MM.1S (cell line): ENCODE results near the gene NPEPL1.

Experiments used
- DNase-seq: peaks from one replicate; pipeline ENCODE4 v3.0.0-alpha.2; 2015
- H2AFZ ChIP-seq: fragments of 300-600 bp; sonication (generic); 2 replicates; pipeline ENCODE4 v1.6.0; 2016; ENCODE audit warnings: antibody characterized with exemption, low read length
- H3F3A ChIP-seq: fragments of 300-600 bp; sonication (generic); 2 replicates; pipeline ENCODE4 v1.6.1; 2016; ENCODE audit warnings: mild to moderate bottlenecking, antibody characterized with exemption, low read length, moderate library complexity, mixed read lengths; ENCODE audit not compliant: insufficient read depth
- H3K27ac ChIP-seq: fragments of 300-600 bp; sonication (generic); 2 replicates; pipeline ENCODE4 v1.5.1; 2016; ENCODE audit warnings: mild to moderate bottlenecking, low read length
- H3K27me3 ChIP-seq: fragments of 300-600 bp; sonication (generic); replicated peaks from 2 replicates; pipeline ENCODE4 v1.6.0; 2016; ENCODE audit warnings: low read length; ENCODE audit not compliant: insufficient read depth
- H3K36me3 ChIP-seq: fragments of 300-600 bp; sonication (generic); replicated peaks from 2 replicates; pipeline ENCODE4 v1.6.1; 2016; ENCODE audit warnings: mild to moderate bottlenecking, low read length, mixed read lengths; ENCODE audit not compliant: insufficient read depth
- H3K4me1 ChIP-seq: fragments of 300-600 bp; sonication (generic); 2 replicates; pipeline ENCODE4 v1.6.1; 2016; ENCODE audit warnings: low read length, mixed read lengths
- H3K4me2 ChIP-seq: fragments of 300-600 bp; sonication (generic); 2 replicates; pipeline ENCODE4 v1.6.0; 2016; ENCODE audit warnings: low read depth, low read length
- H3K4me3 ChIP-seq: fragments of 300-600 bp; sonication (generic); 2 replicates; pipeline ENCODE4 v1.5.1; 2016; ENCODE audit warnings: low read length, mixed read lengths
- H3K79me2 ChIP-seq: fragments of 300-600 bp; sonication (generic); 2 replicates; pipeline ENCODE4 v1.6.1; 2016; ENCODE audit warnings: mixed run types, low read length, mixed read lengths
- H3K9ac ChIP-seq: fragments of 300-600 bp; sonication (generic); 2 replicates; pipeline ENCODE4 v1.6.1; 2016; ENCODE audit warnings: low read length, mixed read lengths
- H3K9me2 ChIP-seq: fragments of 300-600 bp; sonication (generic); replicated peaks from 2 replicates; pipeline ENCODE4 v1.6.1; 2016; ENCODE audit warnings: mild to moderate bottlenecking, low read length, mixed read lengths; ENCODE audit not compliant: insufficient read depth
- H3K9me3 ChIP-seq: fragments of 300-600 bp; sonication (generic); replicated peaks from 2 replicates; pipeline ENCODE4 v1.6.1; 2016; ENCODE audit warnings: mild to moderate bottlenecking, low read length, mixed read lengths; ENCODE audit not compliant: insufficient read depth
- H4K20me1 ChIP-seq: fragments of 300-600 bp; sonication (generic); 2 replicates; pipeline ENCODE4 v1.6.1; 2016; ENCODE audit warnings: mild to moderate bottlenecking, low read length, moderate library complexity, mixed read lengths; ENCODE audit not compliant: insufficient read depth
- EZH2 ChIP-seq: fragments of 300-600 bp; sonication (generic); optimal IDR thresholded peaks from 2 replicates; pipeline ENCODE3; 2017; ENCODE audit warnings: low read depth, mild to moderate bottlenecking, antibody characterized with exemption, low read length, mixed read lengths
- EZH2phosphoT487 ChIP-seq: fragments of 300-600 bp; sonication (generic); IDR thresholded peaks from 2 replicates; pipeline ENCODE4 v1.6.1; 2018; ENCODE audit warnings: antibody characterized with exemption, low read length
- TF ChIP-seq, protein P1 (sequence below): fragments of 300-600 bp; sonication (generic); IDR thresholded peaks from 2 replicates; pipeline ENCODE4 v1.5.1; 2016; ENCODE audit warnings: antibody characterized with exemption, low read length, mixed read lengths

NPEPL1 gene

DNA sequence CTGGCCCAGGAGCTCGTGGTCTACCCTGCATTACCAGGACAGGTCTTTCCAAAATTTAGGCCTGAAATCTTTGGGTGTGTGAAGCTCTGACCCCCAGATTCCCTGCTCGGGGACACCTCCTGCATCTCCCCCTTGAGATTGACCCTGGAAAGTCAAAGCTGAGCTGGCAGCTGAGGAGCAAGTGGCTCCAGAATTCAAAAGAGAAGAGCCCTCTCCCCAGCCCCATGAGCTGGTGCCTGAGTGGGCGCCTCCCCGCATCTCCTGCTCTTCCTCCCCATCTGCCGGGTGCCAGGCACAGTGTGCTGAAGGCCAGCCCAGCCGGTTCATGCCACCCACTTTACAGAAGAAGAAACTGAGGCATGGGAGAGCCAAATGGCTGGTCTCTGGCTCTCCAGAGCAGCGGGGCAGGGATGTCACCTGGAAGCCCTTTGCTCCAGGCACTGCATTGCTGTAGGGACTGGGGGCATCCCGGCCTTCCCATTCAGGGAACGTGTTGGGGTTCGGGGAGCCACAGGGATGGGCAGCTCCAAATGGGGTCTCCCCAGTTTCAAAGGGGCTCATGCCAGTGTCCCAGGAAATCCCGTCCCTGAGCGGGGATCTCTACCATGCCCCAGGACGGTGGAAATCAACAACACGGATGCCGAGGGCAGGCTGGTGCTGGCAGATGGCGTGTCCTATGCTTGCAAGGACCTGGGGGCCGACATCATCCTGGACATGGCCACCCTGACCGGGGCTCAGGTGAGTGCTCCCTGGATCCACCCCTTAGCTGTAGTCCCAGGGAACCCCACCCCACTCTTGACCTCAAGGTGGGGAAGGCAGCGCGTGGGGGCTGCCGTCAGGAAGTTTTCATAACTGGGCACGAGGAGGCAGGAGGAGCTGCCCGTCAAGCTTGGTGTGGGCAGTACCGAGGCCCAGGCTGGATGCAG, 20.5 kb downstream of the NPEPL1 start:
- TF ChIP-seq, protein P1, sequence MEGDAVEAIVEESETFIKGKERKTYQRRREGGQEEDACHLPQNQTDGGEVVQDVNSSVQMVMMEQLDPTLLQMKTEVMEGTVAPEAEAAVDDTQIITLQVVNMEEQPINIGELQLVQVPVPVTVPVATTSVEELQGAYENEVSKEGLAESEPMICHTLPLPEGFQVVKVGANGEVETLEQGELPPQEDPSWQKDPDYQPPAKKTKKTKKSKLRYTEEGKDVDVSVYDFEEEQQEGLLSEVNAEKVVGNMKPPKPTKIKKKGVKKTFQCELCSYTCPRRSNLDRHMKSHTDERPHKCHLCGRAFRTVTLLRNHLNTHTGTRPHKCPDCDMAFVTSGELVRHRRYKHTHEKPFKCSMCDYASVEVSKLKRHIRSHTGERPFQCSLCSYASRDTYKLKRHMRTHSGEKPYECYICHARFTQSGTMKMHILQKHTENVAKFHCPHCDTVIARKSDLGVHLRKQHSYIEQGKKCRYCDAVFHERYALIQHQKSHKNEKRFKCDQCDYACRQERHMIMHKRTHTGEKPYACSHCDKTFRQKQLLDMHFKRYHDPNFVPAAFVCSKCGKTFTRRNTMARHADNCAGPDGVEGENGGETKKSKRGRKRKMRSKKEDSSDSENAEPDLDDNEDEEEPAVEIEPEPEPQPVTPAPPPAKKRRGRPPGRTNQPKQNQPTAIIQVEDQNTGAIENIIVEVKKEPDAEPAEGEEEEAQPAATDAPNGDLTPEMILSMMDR, result no peak
- no peak for TF ChIP-seq EZH2
- TF ChIP-seq EZH2phosphoT487, result no peak
- H3K4me3 ChIP-seq, result no peak overlapping the region

DNA sequence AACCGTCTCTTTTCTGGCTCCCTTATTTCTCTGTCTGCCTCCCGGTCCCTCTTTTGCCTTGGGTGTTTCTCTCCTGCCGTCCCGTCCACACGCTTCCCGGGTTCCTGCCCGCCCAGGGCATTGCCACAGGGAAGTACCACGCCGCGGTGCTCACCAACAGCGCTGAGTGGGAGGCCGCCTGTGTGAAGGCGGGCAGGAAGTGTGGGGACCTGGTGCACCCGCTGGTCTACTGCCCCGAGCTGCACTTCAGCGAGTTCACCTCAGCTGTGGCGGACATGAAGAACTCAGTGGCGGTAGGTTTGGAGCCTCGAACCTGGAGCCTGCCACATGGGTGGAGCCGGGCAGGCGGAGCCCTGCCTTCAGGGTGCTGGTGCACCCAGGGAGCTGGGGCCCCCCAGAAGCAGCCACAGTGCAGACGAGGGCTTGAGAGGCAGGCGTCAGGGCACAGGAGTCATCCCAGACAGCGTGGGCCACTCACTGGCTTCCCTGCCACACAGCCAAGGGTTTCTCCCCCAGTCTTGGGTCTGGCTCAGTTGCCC, 21.3 kb downstream of the NPEPL1 start:
- no peak for TF ChIP-seq EZH2phosphoT487
- no peak for TF ChIP-seq EZH2
- TF ChIP-seq, protein P1, result no peak
- no peaks in the 10 kb centered on the region for H3K36me3 ChIP-seq

More for the DNA sequence above, 20.5 kb downstream of the NPEPL1 start:
- Histone ChIP-seq H3K9ac (no peak overlapping the region), H3K9me2 (no peaks in the 10 kb centered on the region), H2AFZ (no peak overlapping the region), H3K27me3 (no peaks in the 10 kb centered on the region), H3K9me3 (no peaks in the 10 kb centered on the region), H3K36me3 (no peaks in the 10 kb centered on the region), H3F3A (no peaks in the 10 kb centered on the region), H3K27ac (no peak overlapping the region), H3K4me2 (no peak overlapping the region), H4K20me1 (no peaks in the 10 kb centered on the region), H3K79me2 (no peaks in the 10 kb centered on the region), H3K4me1 (no peaks in the 10 kb centered on the region)
- DNase-seq, result no peak

GRCh38 chr20:58714340-58714922, 21.8 kb downstream of the NPEPL1 start:
- no peak overlapping the region for H3K4me2 ChIP-seq
- H3F3A ChIP-seq, result no peaks in the 10 kb centered on the region
- H4K20me1 ChIP-seq, result no peaks in the 10 kb centered on the region
- TF ChIP-seq, protein P1, result no peak
- TF ChIP-seq EZH2 (no peak), EZH2phosphoT487 (no peak)
- no peak for DNase-seq
- no peaks in the 10 kb centered on the region for H3K79me2 ChIP-seq
- H3K36me3 ChIP-seq, result no peaks in the 10 kb centered on the region
- H3K27ac ChIP-seq, result no peak overlapping the region
- no peaks in the 10 kb centered on the region for H3K9me2 ChIP-seq
- no peak overlapping the region for H3K9ac ChIP-seq
- no peak overlapping the region for H2AFZ ChIP-seq
- H3K9me3 ChIP-seq, result no peaks in the 10 kb centered on the region
- H3K27me3 ChIP-seq, result 0 out of 2 replicates have a peak, but pooled peaks cover 7% of the 10 kb centered on the region
- no peak overlapping the region for H3K4me3 ChIP-seq
- no peaks in the 10 kb centered on the region for H3K4me1 ChIP-seq

More for the DNA sequence above, 21.3 kb downstream of the NPEPL1 start:
- Histone ChIP-seq H3K4me1 (no peaks in the 10 kb centered on the region), H3K4me3 (no peak overlapping the region), H3K27ac (no peak overlapping the region), H3F3A (no peaks in the 10 kb centered on the region), H3K27me3 (0 out of 2 replicates have a peak, but pooled peaks cover 1% of the 10 kb centered on the region), H3K79me2 (no peaks in the 10 kb centered on the region), H4K20me1 (no peaks in the 10 kb centered on the region), H2AFZ (no peak overlapping the region), H3K9me3 (no peaks in the 10 kb centered on the region), H3K9ac (no peak overlapping the region), H3K9me2 (no peaks in the 10 kb centered on the region), H3K4me2 (no peak overlapping the region)
- DNase-seq, result no peak
